OCI-LY1 (cell line): ENCODE results near the gene EIF3J.

Experiments
- EZH2 ChIP-seq: fragments of 200-600 bp; sonication (generic), shearing (Covaris generic); IDR thresholded peaks from 2 replicates; pipeline ENCODE4 v1.8.0; 2017; ENCODE audit warnings: borderline replicate concordance, mixed run types, mild to moderate bottlenecking, antibody characterized with exemption, low read length, moderate library complexity, mixed read lengths
- TF ChIP-seq, protein P1 (sequence below): fragments of 200-600 bp; sonication (generic), shearing (Covaris generic); IDR thresholded peaks from 2 replicates; pipeline ENCODE4 v1.5.1; 2017; ENCODE audit warnings: mild to moderate bottlenecking, antibody characterized with exemption, low read length, moderate library complexity, mixed read lengths

DNA sequence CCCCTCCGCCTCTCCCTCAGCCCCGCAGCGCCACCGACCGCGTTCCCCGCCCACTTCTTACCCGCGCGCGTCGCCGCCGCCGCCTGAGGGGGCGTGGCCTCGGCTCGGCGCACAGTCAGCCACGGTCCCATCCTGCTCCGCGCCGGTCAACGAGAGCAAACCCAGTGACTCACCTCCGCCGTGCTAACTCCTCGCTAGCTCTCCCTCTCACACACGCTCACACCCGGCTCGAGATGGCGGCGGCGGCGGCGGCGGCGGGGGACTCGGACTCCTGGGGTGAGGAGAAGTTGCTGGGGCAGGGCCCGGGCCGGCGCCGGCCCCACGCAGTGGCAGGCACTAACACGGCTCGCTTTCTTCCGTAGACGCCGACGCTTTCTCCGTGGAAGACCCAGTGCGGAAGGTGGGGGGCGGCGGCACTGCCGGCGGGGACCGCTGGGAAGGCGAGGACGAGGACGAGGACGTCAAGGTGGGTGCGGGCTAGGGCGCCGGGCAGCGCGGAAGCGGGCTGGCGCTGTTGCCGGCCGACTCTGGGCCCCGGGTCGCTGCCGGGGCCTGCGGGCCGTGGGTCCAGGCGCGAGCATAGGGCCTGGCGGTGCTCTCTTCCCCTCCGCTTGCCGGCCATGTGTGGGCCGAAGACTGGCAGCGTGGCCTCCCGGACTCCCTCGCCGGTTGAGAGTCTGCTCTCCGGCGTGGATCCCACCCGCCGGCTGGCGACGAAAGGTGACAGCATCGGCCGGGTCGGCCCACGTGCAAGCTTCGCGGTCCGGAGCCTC is at the start of gene EIF3J:
- TF ChIP-seq, protein P1, sequence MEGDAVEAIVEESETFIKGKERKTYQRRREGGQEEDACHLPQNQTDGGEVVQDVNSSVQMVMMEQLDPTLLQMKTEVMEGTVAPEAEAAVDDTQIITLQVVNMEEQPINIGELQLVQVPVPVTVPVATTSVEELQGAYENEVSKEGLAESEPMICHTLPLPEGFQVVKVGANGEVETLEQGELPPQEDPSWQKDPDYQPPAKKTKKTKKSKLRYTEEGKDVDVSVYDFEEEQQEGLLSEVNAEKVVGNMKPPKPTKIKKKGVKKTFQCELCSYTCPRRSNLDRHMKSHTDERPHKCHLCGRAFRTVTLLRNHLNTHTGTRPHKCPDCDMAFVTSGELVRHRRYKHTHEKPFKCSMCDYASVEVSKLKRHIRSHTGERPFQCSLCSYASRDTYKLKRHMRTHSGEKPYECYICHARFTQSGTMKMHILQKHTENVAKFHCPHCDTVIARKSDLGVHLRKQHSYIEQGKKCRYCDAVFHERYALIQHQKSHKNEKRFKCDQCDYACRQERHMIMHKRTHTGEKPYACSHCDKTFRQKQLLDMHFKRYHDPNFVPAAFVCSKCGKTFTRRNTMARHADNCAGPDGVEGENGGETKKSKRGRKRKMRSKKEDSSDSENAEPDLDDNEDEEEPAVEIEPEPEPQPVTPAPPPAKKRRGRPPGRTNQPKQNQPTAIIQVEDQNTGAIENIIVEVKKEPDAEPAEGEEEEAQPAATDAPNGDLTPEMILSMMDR, result no peak
- TF ChIP-seq EZH2, result no peak
